Endothelial cell of umbilical vein (primary cell): ENCODE results near the gene SLC20A1. TPM values are rescaled to one million over a fixed set of nuclear protein-coding genes. Genes with fewer than 3 reads are reported as not detected.

Source experiments
- BruUV-seq: library from RNA; stranded (reverse); fragments of 400-500 nt; replicated peaks from 2 replicates; lab custom pipeline; 2021; lab: Mats Ljungman, UMichigan
- CTCF ChIA-PET: fragments of 300-600, 350-600 bp; sonication (Branson Sonifier 250); formaldehyde crosslinking; loops from one replicate; lab custom pipeline; 2021; ENCODE audit warnings: antibody characterized with exemption, inconsistent platforms; lab: Charles Lee
- POLR2A ChIA-PET: fragments of 300-600, 350-600 bp; sonication (Branson Sonifier 250); formaldehyde crosslinking; loops from one replicate; lab custom pipeline; 2021; ENCODE audit warnings: antibody characterized with exemption, inconsistent platforms; lab: Charles Lee
- DNase-seq: peaks from one replicate; pipeline ENCODE4 v3.0.0-alpha.2; 2011; ENCODE audit warnings: low read depth, low spot score
- FAIRE-seq: peaks from 2 replicates; lab custom pipeline; 2011; peaks lifted over from hg19 to GRCh38; lab: Jason Lieb, UNC
- H2AFZ ChIP-seq: 2 replicates; pipeline ENCODE4 v1.6.0; 2012; ENCODE audit warnings: low read depth, low read length, control low read depth, inconsistent platforms
- H3K27ac ChIP-seq: 2 replicates; pipeline ENCODE4 v1.5.1; 2011; ENCODE audit warnings: low read depth, mild to moderate bottlenecking, control low read depth, low read length, moderate library complexity; ENCODE audit not compliant: insufficient read depth
- H3K27me3 ChIP-seq, 2 experiments: 2 replicates each; pipeline versions ENCODE4 v1.6.0 to v1.6.1; 2011; ENCODE audit warnings: low read length in 2 of 2, mixed read lengths in 1 of 2; ENCODE audit not compliant: control insufficient read depth in 2 of 2, insufficient read depth in 2 of 2
- H3K36me3 ChIP-seq, 2 experiments: 2 replicates in 1 of 2; 3 replicates in 1 of 2; pipeline ENCODE4 v1.5.1; 2011; ENCODE audit warnings: low read length in 2 of 2, mild to moderate bottlenecking in 1 of 2, moderate library complexity in 1 of 2; ENCODE audit not compliant: control insufficient read depth in 2 of 2, insufficient read depth in 2 of 2; ENCODE audit errors: extremely low read depth in 1 of 2
- H3K4me1 ChIP-seq: 3 replicates; pipeline ENCODE4 v1.5.1; 2011; ENCODE audit warnings: mild to moderate bottlenecking, low read length; ENCODE audit not compliant: control insufficient read depth, insufficient read depth; ENCODE audit errors: extremely low read depth
- H3K4me2 ChIP-seq: 2 replicates; pipeline ENCODE4 v1.6.1; 2011; ENCODE audit warnings: low read length, control low read depth, mixed read lengths; ENCODE audit not compliant: insufficient read depth
- H3K4me3 ChIP-seq, 3 experiments: fragments of 200-600 bp in 1 of 3; sonication (generic), shearing (Covaris generic) in 1 of 3; replicated peaks in 1 of 3; 2 replicates each; pipeline ENCODE4 v1.5.1; 2011 to 2016; ENCODE audit warnings: control low read depth in 3 of 3, low read length in 3 of 3, mild to moderate bottlenecking in 2 of 3, inconsistent platforms in 1 of 3, low read depth in 1 of 3, moderate library complexity in 1 of 3; ENCODE audit not compliant: insufficient read depth in 1 of 3
- H3K79me2 ChIP-seq: 2 replicates; pipeline ENCODE4 v1.6.0; 2012; ENCODE audit warnings: low read length, inconsistent platforms; ENCODE audit not compliant: control insufficient read depth, insufficient read depth
- H3K9ac ChIP-seq: replicated peaks from 2 replicates; pipeline ENCODE3; 2011; ENCODE audit warnings: low read length, control low read depth; ENCODE audit not compliant: insufficient read depth; ENCODE audit errors: extremely low read depth
- H3K9me1 ChIP-seq: replicated peaks from 3 replicates; pipeline ENCODE4 v1.6.0; 2011; ENCODE audit warnings: mild to moderate bottlenecking, low read length; ENCODE audit not compliant: control insufficient read depth, insufficient read depth; ENCODE audit errors: extremely low read depth
- H3K9me3 ChIP-seq: replicated peaks from 2 replicates; pipeline ENCODE4 v1.5.1; 2012; ENCODE audit warnings: low read length, inconsistent platforms; ENCODE audit not compliant: control insufficient read depth, insufficient read depth
- H4K20me1 ChIP-seq: replicated peaks from 2 replicates; pipeline ENCODE3; 2011; ENCODE audit warnings: mild to moderate bottlenecking, low read length; ENCODE audit not compliant: control insufficient read depth, insufficient read depth; ENCODE audit errors: extremely low read depth
- CTCF ChIP-seq, 2 donors: IDR thresholded peaks; 1 replicate in 1 of 2; 2 replicates in 1 of 2; pipeline ENCODE4 v1.5.1; 2011; ENCODE audit warnings: low read length in 2 of 2, mild to moderate bottlenecking in 2 of 2, moderate library complexity in 2 of 2, control low read depth in 1 of 2, inconsistent platforms in 1 of 2, low read depth in 1 of 2; ENCODE audit not compliant: insufficient read depth in 1 of 2; ENCODE audit errors: extremely low read depth in 1 of 2
- EZH2 ChIP-seq: IDR thresholded peaks from 2 replicates; pipeline ENCODE4 v1.6.1; 2012; ENCODE audit warnings: borderline replicate concordance, low read depth, mild to moderate bottlenecking, moderate library complexity, low read length, inconsistent platforms; ENCODE audit not compliant: severe bottlenecking
- FOS ChIP-seq: IDR thresholded peaks from 2 replicates; pipeline ENCODE4 v1.6.1; 2011; ENCODE audit warnings: mild to moderate bottlenecking, low read length, moderate library complexity, borderline replicate concordance; ENCODE audit not compliant: insufficient read depth
- GATA2 ChIP-seq: IDR thresholded peaks from 2 replicates; pipeline ENCODE4 v1.7.0; 2011; ENCODE audit warnings: low read depth, mild to moderate bottlenecking, moderate library complexity, mixed read lengths, low read length; ENCODE audit not compliant: insufficient read length, insufficient read depth
- JUN ChIP-seq: IDR thresholded peaks from 2 replicates; pipeline ENCODE4 v1.6.1; 2011; ENCODE audit warnings: borderline replicate concordance, low read depth; ENCODE audit not compliant: insufficient read length, insufficient read depth
- MAX ChIP-seq: IDR thresholded peaks from 2 replicates; pipeline ENCODE4 v1.6.1; 2011; ENCODE audit not compliant: insufficient read depth, insufficient read length
- MYC ChIP-seq: IDR thresholded peaks from one replicate; pipeline ENCODE4 v1.6.1; 2011; ENCODE audit warnings: mild to moderate bottlenecking, low read depth, low read length
- POLR2A ChIP-seq: IDR thresholded peaks from 2 replicates; pipeline ENCODE4 v1.6.1; 2012; ENCODE audit warnings: low read depth, mild to moderate bottlenecking, control low read depth, low read length
- POLR2AphosphoS5 ChIP-seq: IDR thresholded peaks from 2 replicates; pipeline ENCODE4 v1.6.1; 2012; ENCODE audit warnings: low read depth, mild to moderate bottlenecking, control low read depth, low read length, moderate library complexity; ENCODE audit not compliant: insufficient read depth
- dilution Hi-C: fragments of 300-500 bp; cut with MboI; formaldehyde crosslinking; loops from one replicate; pipeline ENCODE4 v1.15.0; 2019; ENCODE audit warnings: low sequenced_read_pairs; ENCODE audit not compliant: extremely low pct_ligation_motif_present
- intact Hi-C: fragments of 100-400 bp; cut with micrococcal nuclease; formaldehyde crosslinking; loops from one replicate; pipeline ENCODE4 v1.10.0; 2022
- polyA plus RNA-seq, 4 experiments: library from polyadenylated mRNA; depleted of rRNA in 3 of 4; stranded (reverse) in 3 of 4; unstranded in 1 of 4; fragments of >200 nt; gene quantifications; 2 replicates each; pipeline versions ENCODE4 v1.2.1 to v1.2.3, GENCODE V29; 2011 to 2012; ENCODE audit warnings: missing spikeins in 1 of 4
- total RNA-seq: library from RNA; stranded (reverse); gene quantifications from 2 replicates; pipeline ENCODE4 v1.2.3, GENCODE V29; 2021

Gene SLC20A1
- total and polyA plus RNA-seq, 2 donors (not counting 3 experiments of a cell fraction or from before 2014, with no cell fraction given): 52.7 to 149 TPM

DNA sequence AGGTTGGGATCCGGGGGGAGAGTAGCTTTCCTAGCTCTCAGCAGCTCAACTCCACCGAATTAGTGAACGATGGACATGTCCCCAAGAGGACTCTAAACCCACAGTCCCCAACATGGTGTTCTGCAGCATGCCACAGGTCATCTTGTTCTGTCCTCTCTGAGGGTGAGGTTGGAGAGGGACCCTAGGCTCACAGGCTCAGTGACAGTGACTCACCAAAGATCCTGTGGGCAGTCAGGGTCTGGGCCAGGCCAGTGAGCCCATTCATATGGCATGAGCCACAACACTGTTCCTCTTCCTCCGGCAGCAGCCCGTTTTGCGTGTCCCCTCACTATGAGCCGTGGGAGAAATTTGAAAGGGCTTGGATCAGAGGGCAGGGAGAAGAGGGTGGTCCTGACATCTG, 2.8 kb upstream of the SLC20A1 start:
- Histone ChIP-seq H3K27ac (peak overlapping the region; percentile 28), H4K20me1 (no peaks in the 10 kb centered on the region), H3K79me2 (peaks cover 35% of the 10 kb centered on the region), H3K4me1 (peaks cover 59% of the 10 kb centered on the region), H3K36me3 (peaks cover 0 to 8% of the 10 kb centered on the region in 2 experiments), H3K4me2 (peak overlapping the region; percentile 1), H3K4me3 (no peak overlapping the region), H3K27me3 (no peaks in the 10 kb centered on the region), H3K9me3 (no peaks in the 10 kb centered on the region), H3K9me1 (no peaks in the 10 kb centered on the region), H3K9ac (no peak overlapping the region), H2AFZ (peak overlapping the region; percentile 23)
- FAIRE-seq (peak; percentile 78), DNase-seq (no peak)
- intact Hi-C loops (no loop called here), dilution Hi-C loops (no loop called here)
- ChIA-PET POLR2A (no interaction called here), CTCF (interaction anchor here (0.9 to 6.1 kb wide), 4 partner anchors 10 to 83 kb away, joined by 3 to 51 read pairs (median 24); no protein-coding TSS in a partner anchor)
- BruUV-seq: no TSS peak
- no peak for TF ChIP-seq POLR2AphosphoS5
- TF ChIP-seq FOS: no peak
- no peak for TF ChIP-seq MYC
- no peak for TF ChIP-seq POLR2A
- no peak for TF ChIP-seq EZH2
- no peak for TF ChIP-seq GATA2
- TF ChIP-seq CTCF (IDR thresholded peaks at IDR 0.05; ENCODE audit: extremely low read depth in 1 of 2, insufficient read depth in 1 of 2, low read depth in 1 of 2, low read length in 2 of 2): no peak
- TF ChIP-seq MAX: no peak
- TF ChIP-seq JUN: no peak
